GM21737 (cell line): ENCODE results near the gene GPR18.

ENCODE experiments used
- ATAC-seq: cut with Tn5 transposase; IDR thresholded peaks from one replicate; pipeline ENCODE4 v1.9.1; 2021; ENCODE audit warnings: mild to moderate bottlenecking, moderate library complexity; ENCODE audit not compliant: unreplicated experiment

Gene GPR18

GRCh38 chr13:99258210-99258860, at the start of gene GPR18:
Gene GPR18 (minus strand): TSS chr13:99258379. CDS start chr13:99255872, 2,507 bp downstream.
- peak; percentile 87 for ATAC-seq

GRCh38 chr13:99307648-99308339, 49.6 kb upstream of the GPR18 start:
- peak; percentile 43 for ATAC-seq

DNA sequence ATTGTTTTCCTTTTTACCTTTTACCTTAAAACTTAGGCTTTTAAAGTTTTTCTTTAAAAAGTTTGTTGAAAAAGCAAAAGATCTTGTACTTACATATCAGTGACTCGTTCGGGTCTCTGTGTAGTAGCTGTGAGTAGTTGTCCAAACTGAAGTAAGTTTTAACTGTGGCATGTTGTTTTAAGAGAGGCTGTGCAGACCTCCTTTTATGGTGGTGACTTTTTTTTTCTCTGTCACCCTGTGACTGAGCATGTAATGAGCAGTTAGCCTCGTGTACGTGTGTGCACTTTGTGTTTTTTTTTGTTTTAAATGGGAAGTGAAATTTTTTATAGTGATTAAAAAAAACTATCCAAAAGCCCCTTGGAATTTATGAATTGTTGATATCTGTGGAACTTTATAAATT, 49.1 kb upstream of the GPR18 start, which contains the start of gene GPR183:
Gene GPR183 (minus strand): TSS at position 153 of the 400 bp plus-strand sequence. CDS start 11,254 bp downstream, outside the sequence.
- peak; percentile 64 for ATAC-seq

GRCh38 chr13:99305566-99305965, 47.4 kb upstream of the GPR18 start:
- no peak for ATAC-seq

DNA sequence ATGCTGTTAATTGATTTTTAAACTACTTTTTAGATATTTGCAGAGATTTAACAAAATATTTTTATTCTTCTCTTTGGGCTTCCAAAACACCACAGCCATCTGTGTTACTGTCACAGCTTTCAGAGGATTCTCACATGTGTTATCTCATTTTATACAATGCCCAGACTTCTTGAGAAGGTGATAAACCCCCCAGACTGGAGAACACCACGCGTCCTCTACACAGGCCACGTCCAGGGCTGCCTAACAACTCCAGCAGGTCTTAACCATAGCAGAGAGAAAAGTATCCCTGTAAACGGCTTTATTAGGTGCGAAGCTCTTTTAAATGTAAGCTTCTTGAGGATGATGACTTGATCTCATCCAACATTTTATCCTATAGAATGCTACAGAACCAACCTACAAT, 47.0 kb upstream of the GPR18 start:
- ATAC-seq, result no peak

DNA sequence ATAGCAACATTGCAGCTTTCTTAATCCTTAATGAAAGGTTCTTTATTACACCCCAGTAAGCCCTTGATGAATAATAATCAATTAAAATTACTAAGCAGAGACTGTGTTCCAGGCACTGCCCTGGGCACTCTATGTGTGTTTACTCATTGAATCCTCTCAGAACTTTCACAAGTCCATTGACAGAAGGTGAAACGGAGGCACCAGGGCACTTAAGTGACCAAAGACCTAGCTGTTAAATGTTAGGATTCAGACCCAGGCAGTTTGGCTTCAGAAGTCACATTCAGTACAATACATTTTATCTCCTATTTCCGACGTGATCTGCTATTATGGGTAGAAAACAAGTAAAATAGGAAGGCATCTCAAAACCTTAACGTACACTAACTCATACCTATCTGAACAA, 46.4 kb upstream of the GPR18 start:
- no peak for ATAC-seq

GRCh38 chr13:99303863-99304521, 45.8 kb upstream of the GPR18 start:
- ATAC-seq, result no peak

- ATAC-seq, result no peak
These were observed 44.7 kb upstream of the GPR18 start for GRCh38 chr13:99302637-99303505.

DNA sequence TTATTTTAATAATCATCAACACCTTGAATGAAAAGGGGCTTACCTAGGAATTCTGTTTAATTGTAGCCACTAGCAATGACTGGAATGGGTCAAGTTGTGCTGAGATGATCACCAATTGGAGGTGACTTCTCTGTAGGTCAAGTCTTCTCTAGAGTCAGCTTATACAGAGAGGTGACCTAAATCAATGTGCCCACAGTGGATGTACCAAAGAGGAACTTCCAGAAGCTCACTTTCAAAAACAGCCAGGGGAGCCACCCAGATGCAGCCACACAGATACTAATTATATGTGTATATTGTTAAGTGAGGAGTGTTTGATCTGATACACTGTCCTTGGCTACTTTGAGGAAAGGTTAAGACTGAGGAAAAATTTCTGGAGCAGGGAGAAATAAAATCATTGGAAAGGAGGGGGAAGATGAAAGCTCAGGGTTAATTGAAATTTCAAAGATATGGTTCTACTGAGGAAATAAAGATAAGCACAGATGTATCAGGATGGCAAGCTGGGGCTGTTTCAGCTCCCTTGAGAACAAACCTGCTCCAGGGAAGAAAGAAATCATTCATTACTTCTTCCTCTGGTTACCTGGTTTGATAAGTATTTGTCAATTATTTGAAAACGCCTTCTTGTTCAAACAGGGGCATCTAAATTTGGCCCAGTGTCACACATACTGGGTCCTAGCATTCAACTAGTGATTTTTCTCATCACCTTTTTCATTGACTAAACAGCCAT, 43.9 kb upstream of the GPR18 start:
- no peak for ATAC-seq

DNA sequence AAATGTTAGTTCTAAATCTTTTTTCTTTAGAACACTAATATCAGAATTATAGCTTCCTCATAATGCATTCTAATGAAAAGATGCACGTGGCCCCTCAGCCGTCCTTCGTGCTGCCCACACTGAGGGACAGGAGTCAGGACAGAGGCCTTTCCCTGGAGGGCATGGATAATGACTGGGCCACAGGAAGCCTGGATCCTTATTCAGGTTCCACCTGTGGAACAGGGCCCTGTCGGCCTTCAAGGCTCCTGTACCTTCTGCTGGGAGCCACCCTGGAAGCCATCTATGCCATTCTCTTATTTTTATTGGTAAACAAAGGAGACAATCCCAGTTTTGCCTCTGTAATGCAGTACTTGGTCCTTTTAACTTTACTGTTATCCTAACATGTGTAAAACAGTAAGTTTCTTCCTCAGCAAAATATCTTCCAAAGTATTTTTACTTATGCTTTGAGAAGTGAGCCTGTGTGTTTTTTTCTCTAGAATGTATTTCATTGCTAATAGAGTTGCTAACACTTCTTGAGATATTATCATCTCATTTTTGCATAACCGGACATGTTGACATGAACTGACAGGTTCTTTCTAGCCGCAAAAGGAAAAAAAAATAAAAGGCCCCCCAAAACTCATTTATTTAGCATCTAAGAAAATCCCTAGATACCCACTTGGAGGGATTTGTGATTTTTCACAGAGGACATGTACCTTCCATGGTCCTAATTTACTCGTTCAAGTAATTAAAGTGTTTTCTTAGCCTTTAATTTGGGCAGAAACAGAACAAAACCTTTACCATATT, 43.1 kb upstream of the GPR18 start:
- no peak for ATAC-seq

- no peak for ATAC-seq
These were observed 41.8 kb upstream of the GPR18 start for GRCh38 chr13:99299920-99300341.

- ATAC-seq, result no peak
These were observed 41.2 kb upstream of the GPR18 start for GRCh38 chr13:99299256-99299919.

DNA sequence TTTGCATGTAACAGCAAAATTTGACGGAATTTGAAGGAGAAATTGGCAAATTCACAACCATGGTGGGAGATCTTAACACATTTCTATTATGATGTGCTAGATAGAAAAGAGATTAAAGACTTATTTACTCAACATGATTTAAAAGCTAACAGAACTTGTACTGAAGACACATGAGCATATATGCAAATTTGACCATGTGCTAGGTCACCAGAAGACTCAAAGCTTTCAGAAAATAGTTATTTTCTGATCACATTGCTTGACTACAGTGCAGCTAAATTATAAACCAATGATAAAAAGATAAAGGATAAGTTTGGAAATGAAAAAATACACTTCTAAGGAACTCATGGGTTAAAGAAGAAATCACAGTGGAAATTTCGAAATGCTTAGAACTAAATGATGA, 39.9 kb upstream of the GPR18 start:
- no peak for ATAC-seq

DNA sequence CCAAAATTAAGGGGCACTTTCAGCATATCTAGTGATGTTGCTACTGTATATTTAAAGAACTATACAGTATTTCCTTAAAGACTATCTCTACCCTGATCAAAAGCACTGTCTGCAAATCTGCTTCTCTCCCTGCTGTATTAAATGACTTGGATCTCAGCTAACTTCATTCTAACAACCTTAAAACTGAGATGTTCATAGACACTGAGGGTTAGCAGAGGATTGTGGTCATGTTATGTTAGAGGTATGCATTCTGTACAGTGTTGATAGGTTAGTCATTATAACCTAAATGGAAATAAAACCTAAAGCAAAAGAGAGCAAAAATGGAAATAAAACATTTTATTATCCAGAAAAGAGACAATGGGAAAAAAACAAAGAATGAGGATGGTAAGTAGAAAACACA, 39.2 kb upstream of the GPR18 start:
- ATAC-seq, result no peak

GRCh38 chr13:99296398-99296797, 38.2 kb upstream of the GPR18 start:
- peak; percentile 44 for ATAC-seq

GRCh38 chr13:99295488-99296252, 37.5 kb upstream of the GPR18 start:
- no peak for ATAC-seq

DNA sequence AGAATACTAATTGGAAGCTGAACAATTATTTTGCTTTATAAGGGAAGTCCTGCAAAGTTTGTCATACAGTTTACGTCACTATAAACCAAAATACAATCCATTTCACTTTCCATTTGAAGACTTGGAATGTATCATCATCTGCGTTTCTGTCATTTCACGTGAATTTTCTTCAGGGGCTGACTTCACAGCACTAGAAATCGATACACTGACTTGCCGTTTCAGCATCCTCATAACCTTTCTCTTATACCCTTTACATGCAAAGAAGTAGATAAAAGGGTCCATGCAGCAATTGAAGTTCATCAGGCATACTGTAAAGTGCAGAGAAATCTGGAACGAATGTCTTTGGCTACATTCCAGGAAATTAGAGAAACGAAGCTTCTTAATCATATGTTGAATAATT, 36.8 kb upstream of the GPR18 start:
- no peak for ATAC-seq

DNA sequence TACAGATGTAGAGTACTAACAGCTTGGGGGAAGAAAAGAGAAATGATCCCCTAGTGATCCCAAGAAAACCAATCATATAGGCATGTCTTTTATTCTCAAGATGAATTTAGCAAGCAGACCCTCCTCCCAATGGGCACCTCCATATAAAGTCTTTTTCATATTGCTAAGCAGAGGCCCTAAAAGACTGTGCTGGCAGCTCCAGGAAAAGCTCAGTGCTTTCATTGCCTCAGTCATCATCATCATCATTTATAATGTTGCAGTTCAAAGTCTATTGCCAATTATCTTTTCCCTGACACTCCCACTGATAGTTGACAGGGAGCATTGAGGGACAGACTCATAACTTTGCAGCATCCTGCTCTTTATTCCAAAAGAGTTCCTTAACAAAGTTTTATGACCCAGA, 36.0 kb upstream of the GPR18 start:
- no peak for ATAC-seq
